A673 (cell line): Measurements from ENCODE around the gene UCKL1.

ENCODE experiments used
- CTCF ChIP-seq: fragments of 300-800, 200-600 bp; sonication (generic); conservative IDR thresholded peaks from 2 replicates; pipeline ENCODE4 v1.5.1; 2017; ENCODE audit warnings: low read depth, mild to moderate bottlenecking, antibody characterized with exemption, low read length, moderate library complexity, mixed read lengths
- EZH2 ChIP-seq: fragments of 200-600 bp; sonication (generic); IDR thresholded peaks from 2 replicates; pipeline ENCODE4 v1.6.1; 2017; ENCODE audit warnings: borderline replicate concordance, low read depth, mild to moderate bottlenecking, mixed read lengths, antibody characterized with exemption, low read length; ENCODE audit not compliant: poor library complexity, severe bottlenecking

- no peak for TF ChIP-seq CTCF
- TF ChIP-seq EZH2, result no peak
Observed at GRCh38 chr20:63892402-63892801, 63.8 kb downstream of the UCKL1 start.
